Ishikawa (cell line): ENCODE measurements around the gene MED13L.

Source experiments
- CEBPB ChIP-seq: IDR thresholded peaks from 2 replicates; pipeline ENCODE4 v1.6.1; 2012
- CREB1 ChIP-seq: IDR thresholded peaks from 2 replicates; pipeline ENCODE4 v1.6.1; 2012; ENCODE audit warnings: low read depth
- EGR1 ChIP-seq: IDR thresholded peaks from 2 replicates; pipeline ENCODE4 v1.6.1; 2012
- EP300 ChIP-seq: IDR thresholded peaks from 2 replicates; pipeline ENCODE4 v1.6.1; 2012; ENCODE audit warnings: borderline replicate concordance
- FOXM1 ChIP-seq: IDR thresholded peaks from 2 replicates; pipeline ENCODE4 v1.6.1; 2012; ENCODE audit warnings: low read depth, borderline replicate concordance
- MAX ChIP-seq: IDR thresholded peaks from 2 replicates; pipeline ENCODE4 v1.6.1; 2012
- RAD21 ChIP-seq: IDR thresholded peaks from 2 replicates; pipeline ENCODE4 v1.6.1; 2012; ENCODE audit warnings: low read depth
- REST ChIP-seq: IDR thresholded peaks from 2 replicates; pipeline ENCODE4 v1.6.1; 2012; ENCODE audit warnings: low read depth, mild to moderate bottlenecking
- TAF1 ChIP-seq: IDR thresholded peaks from 2 replicates; pipeline ENCODE4 v1.6.1; 2012; ENCODE audit warnings: low read depth, mild to moderate bottlenecking
- TCF12 ChIP-seq: IDR thresholded peaks from 2 replicates; pipeline ENCODE4 v1.6.1; 2012; ENCODE audit warnings: low read depth
- YY1 ChIP-seq: IDR thresholded peaks from 2 replicates; pipeline ENCODE4 v1.6.1; 2012; ENCODE audit warnings: low read depth

- no peak for TF ChIP-seq MAX
- no peak for TF ChIP-seq YY1
- no peak for TF ChIP-seq CREB1
- TF ChIP-seq REST = no peak
- TF ChIP-seq EP300 = no peak
- TF ChIP-seq CEBPB = no peak
- TF ChIP-seq FOXM1 = no peak
- no peak for TF ChIP-seq TAF1
- TF ChIP-seq EGR1 = no peak
- no peak for TF ChIP-seq TCF12
- no peak for TF ChIP-seq RAD21
Measured at GRCh38 chr12:115960868-115961802, 316.4 kb downstream of the MED13L start.
